HCT116 (cell line): Measurements from ENCODE around the gene FKBP9.

Experiments used
- CEBPB ChIP-seq: IDR thresholded peaks from 2 replicates; pipeline ENCODE4 v1.6.1; 2012; ENCODE audit warnings: low read depth
- EZH2 ChIP-seq: fragments of 200-600 bp; sonication (generic); IDR thresholded peaks from 2 replicates; pipeline ENCODE4 v1.6.1; 2017; ENCODE audit warnings: antibody characterized with exemption, mixed run types
- EZH2phosphoT487 ChIP-seq: fragments of 200-600 bp; IDR thresholded peaks from 2 replicates; pipeline ENCODE4 v1.6.1; 2018; ENCODE audit warnings: antibody characterized with exemption, borderline replicate concordance
- POLR2A ChIP-seq: IDR thresholded peaks from 2 replicates; pipeline ENCODE4 v1.7.0; 2011; ENCODE audit warnings: borderline replicate concordance; ENCODE audit not compliant: insufficient read depth, insufficient read length; ENCODE audit errors: extremely low read depth
- POLR2AphosphoS5 ChIP-seq: IDR thresholded peaks from 2 replicates; pipeline ENCODE4 v1.6.1; 2011; ENCODE audit warnings: mild to moderate bottlenecking, low read depth, low read length, moderate library complexity
- RAD21 ChIP-seq: IDR thresholded peaks from 2 replicates; pipeline ENCODE4 v1.6.1; 2012; ENCODE audit warnings: low read depth, mild to moderate bottlenecking
- SIN3A ChIP-seq: IDR thresholded peaks from 2 replicates; pipeline ENCODE4 v1.6.1; 2012; ENCODE audit warnings: low read depth
- TCF7L2 ChIP-seq: IDR thresholded peaks from 2 replicates; pipeline ENCODE4 v1.7.0; 2011; ENCODE audit warnings: borderline replicate concordance, inconsistent platforms; ENCODE audit not compliant: insufficient read depth, insufficient read length; ENCODE audit errors: extremely low read depth
- YY1 ChIP-seq: IDR thresholded peaks from 2 replicates; pipeline ENCODE4 v1.6.1; 2011; ENCODE audit warnings: low read length, low read depth, moderate library complexity, mild to moderate bottlenecking; ENCODE audit not compliant: insufficient replicate concordance; ENCODE audit errors: extremely low read depth
- ZNF274 ChIP-seq: fragments of 200-500 bp; sonication (Bioruptor generic); IDR thresholded peaks from 2 replicates; pipeline ENCODE4 v1.6.1; 2014; ENCODE audit warnings: mild to moderate bottlenecking, low read depth, low read length, inconsistent platforms
- TF ChIP-seq, protein P1 (sequence below), 3 experiments: fragments of 200-600 bp in 1 of 3; sonication (generic) in 1 of 3; IDR thresholded peaks in 2 of 3; conservative IDR thresholded peaks in 1 of 3; 2 replicates each; pipeline ENCODE4 v1.5.1; 2012 to 2017; ENCODE audit warnings: low read depth in 2 of 3, low read length in 2 of 3, antibody characterized with exemption in 1 of 3, borderline replicate concordance in 1 of 3, control low read depth in 1 of 3, mild to moderate bottlenecking in 1 of 3, mixed read lengths in 1 of 3, mixed run types in 1 of 3, moderate library complexity in 1 of 3; ENCODE audit not compliant: insufficient read depth in 1 of 3

DNA sequence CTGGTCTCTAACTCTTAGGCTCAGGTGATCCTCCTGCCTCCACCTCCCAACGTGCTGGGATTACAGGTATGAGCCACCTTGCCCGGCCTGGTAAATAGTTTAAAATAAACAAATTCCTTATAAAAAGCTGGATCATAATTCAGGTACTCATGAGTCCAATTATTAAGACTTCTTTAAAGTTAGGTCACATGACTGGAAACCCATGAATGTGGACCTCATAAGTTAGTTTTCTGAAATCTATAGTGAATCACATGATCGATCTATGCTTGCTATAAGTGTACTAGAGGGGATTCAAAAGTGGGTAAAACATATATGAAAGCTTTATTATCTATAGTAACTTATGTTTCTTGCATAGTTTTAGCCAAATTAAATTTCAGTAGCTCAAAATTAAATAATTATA lies 91.0 kb downstream of the FKBP9 start:
- TF ChIP-seq YY1 (no peak), RAD21 (no peak), POLR2A (no peak), ZNF274 (no peak), EZH2 (no peak), POLR2AphosphoS5 (no peak), SIN3A (no peak), EZH2phosphoT487 (no peak), TCF7L2 (no peak), CEBPB (no peak)
- TF ChIP-seq, protein P1, sequence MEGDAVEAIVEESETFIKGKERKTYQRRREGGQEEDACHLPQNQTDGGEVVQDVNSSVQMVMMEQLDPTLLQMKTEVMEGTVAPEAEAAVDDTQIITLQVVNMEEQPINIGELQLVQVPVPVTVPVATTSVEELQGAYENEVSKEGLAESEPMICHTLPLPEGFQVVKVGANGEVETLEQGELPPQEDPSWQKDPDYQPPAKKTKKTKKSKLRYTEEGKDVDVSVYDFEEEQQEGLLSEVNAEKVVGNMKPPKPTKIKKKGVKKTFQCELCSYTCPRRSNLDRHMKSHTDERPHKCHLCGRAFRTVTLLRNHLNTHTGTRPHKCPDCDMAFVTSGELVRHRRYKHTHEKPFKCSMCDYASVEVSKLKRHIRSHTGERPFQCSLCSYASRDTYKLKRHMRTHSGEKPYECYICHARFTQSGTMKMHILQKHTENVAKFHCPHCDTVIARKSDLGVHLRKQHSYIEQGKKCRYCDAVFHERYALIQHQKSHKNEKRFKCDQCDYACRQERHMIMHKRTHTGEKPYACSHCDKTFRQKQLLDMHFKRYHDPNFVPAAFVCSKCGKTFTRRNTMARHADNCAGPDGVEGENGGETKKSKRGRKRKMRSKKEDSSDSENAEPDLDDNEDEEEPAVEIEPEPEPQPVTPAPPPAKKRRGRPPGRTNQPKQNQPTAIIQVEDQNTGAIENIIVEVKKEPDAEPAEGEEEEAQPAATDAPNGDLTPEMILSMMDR (IDR thresholded peaks at IDR 0.05 in 2 of 3, conservative IDR thresholded peaks at IDR 0.05 in 1 of 3; ENCODE audit: borderline replicate concordance in 1 of 3, insufficient read depth in 1 of 3, low read depth in 2 of 3, low read length in 2 of 3): no peak
